GM23338 (cell line): Measurements from ENCODE around the gene BICDL2. TPM values are rescaled to one million over a fixed set of nuclear protein-coding genes. Genes with fewer than 3 reads are reported as not detected.

ENCODE experiments used
- ATAC-seq: fragments of 200-7000 bp; cut with Tn5 transposase; 3 replicates; pipeline ENCODE4 v1.9.1; 2020
- DNase-seq: peaks from one replicate; pipeline ENCODE4 v3.0.0-alpha.2; 2015; ENCODE audit warnings: low spot score
- H2AFZ ChIP-seq: fragments of 200-600 bp; sonication (generic); 2 replicates; pipeline ENCODE4 v1.8.0; 2016; ENCODE audit warnings: antibody characterized with exemption, mild to moderate bottlenecking, moderate library complexity
- H3F3A ChIP-seq: fragments of 200-600 bp; sonication (generic); replicated peaks from 2 replicates; pipeline ENCODE4 v1.8.0; 2017; ENCODE audit warnings: antibody characterized with exemption, mixed run types, low read depth
- H3K27ac ChIP-seq: fragments of 200-600 bp; sonication (generic); 2 replicates; pipeline ENCODE4 v1.6.1; 2016; ENCODE audit warnings: low read depth
- H3K27me3 ChIP-seq: fragments of 200-600 bp; sonication (generic); 2 replicates; pipeline ENCODE4 v1.8.0; 2016; ENCODE audit warnings: mild to moderate bottlenecking, mixed run types, moderate library complexity; ENCODE audit not compliant: insufficient read depth
- H3K36me3 ChIP-seq: fragments of 200-600 bp; sonication (generic); 2 replicates; pipeline ENCODE4 v1.8.0; 2016; ENCODE audit warnings: mild to moderate bottlenecking; ENCODE audit not compliant: insufficient read depth
- H3K4me1 ChIP-seq: fragments of 200-600 bp; sonication (generic); 2 replicates; pipeline ENCODE4 v1.8.0; 2016; ENCODE audit warnings: mild to moderate bottlenecking, moderate library complexity; ENCODE audit not compliant: insufficient read depth
- H3K4me2 ChIP-seq: fragments of 200-600 bp; sonication (generic); 2 replicates; pipeline ENCODE4 v1.7.1; 2017; ENCODE audit warnings: mixed run types
- H3K4me3 ChIP-seq: fragments of 200-600 bp; sonication (generic); 2 replicates; pipeline ENCODE4 v1.6.1; 2016; ENCODE audit warnings: mixed run types
- H3K79me2 ChIP-seq: fragments of 200-600 bp; sonication (generic); replicated peaks from 2 replicates; pipeline ENCODE4 v1.8.0; 2017; ENCODE audit warnings: mild to moderate bottlenecking; ENCODE audit not compliant: insufficient read depth
- H3K9me2 ChIP-seq: fragments of 200-600 bp; sonication (generic); 2 replicates; pipeline ENCODE4 v1.8.0; 2017; ENCODE audit not compliant: insufficient read depth
- H4K20me1 ChIP-seq: fragments of 200-600 bp; sonication (generic); replicated peaks from 2 replicates; pipeline ENCODE4 v1.8.0; 2017; ENCODE audit warnings: mild to moderate bottlenecking; ENCODE audit not compliant: insufficient read depth
- H3K27ac Mint-ChIP-seq: 2 replicates; pipeline ENCODE4 v1.8.0; 2020; ENCODE audit warnings: inconsistent platforms, mild to moderate bottlenecking, moderate library complexity, mixed read lengths
- H3K27me3 Mint-ChIP-seq: 3 replicates; pipeline ENCODE4 v1.8.0; 2022; ENCODE audit warnings: low read depth, mild to moderate bottlenecking, moderate library complexity, mixed read lengths, inconsistent platforms; ENCODE audit not compliant: insufficient read depth, poor library complexity
- H3K36me3 Mint-ChIP-seq: 3 replicates; pipeline ENCODE4 v1.8.0; 2021; ENCODE audit warnings: low read depth, mild to moderate bottlenecking, inconsistent platforms, moderate library complexity, mixed read lengths
- H3K4me1 Mint-ChIP-seq: 3 replicates; pipeline ENCODE4 v1.8.0; 2020; ENCODE audit warnings: mild to moderate bottlenecking, inconsistent platforms, mixed read lengths
- H3K4me3 Mint-ChIP-seq: 3 replicates; pipeline ENCODE4 v1.8.0; 2021; ENCODE audit warnings: moderate library complexity, mild to moderate bottlenecking, inconsistent platforms, mixed read lengths
- H3K9me3 Mint-ChIP-seq: 3 replicates; pipeline ENCODE4 v1.8.0; 2020; ENCODE audit warnings: moderate library complexity, mild to moderate bottlenecking, inconsistent platforms, mixed read lengths
- CREB1 ChIP-seq: fragments of 250-450 bp; sonication (Bioruptor Pico); IDR thresholded peaks from 2 replicates; pipeline ENCODE4 v1.5.0; 2020; ENCODE audit warnings: low read depth, mild to moderate bottlenecking, moderate library complexity
- ETS1 ChIP-seq: IDR thresholded peaks from 2 replicates; pipeline ENCODE4 v1.6.1; 2016; ENCODE audit warnings: antibody characterized with exemption
- EZH2 ChIP-seq: fragments of 200-600 bp; sonication (generic); IDR thresholded peaks from one replicate; pipeline ENCODE4 v1.8.0; 2017; ENCODE audit warnings: antibody characterized with exemption, mild to moderate bottlenecking, low read depth; ENCODE audit not compliant: unreplicated experiment
- EZH2phosphoT487 ChIP-seq: fragments of 200-600 bp; sonication (generic); IDR thresholded peaks from one replicate; pipeline ENCODE4 v1.8.1; 2018; ENCODE audit warnings: antibody characterized with exemption; ENCODE audit not compliant: unreplicated experiment
- JUNB ChIP-seq: IDR thresholded peaks from one replicate; pipeline ENCODE4 v1.6.1; 2016; ENCODE audit warnings: antibody characterized with exemption; ENCODE audit not compliant: unreplicated experiment
- NANOG ChIP-seq: IDR thresholded peaks from 2 replicates; pipeline ENCODE4 v1.6.1; 2016; ENCODE audit warnings: antibody characterized with exemption, borderline replicate concordance
- POLR2AphosphoS5 ChIP-seq: IDR thresholded peaks from 2 replicates; pipeline ENCODE4 v1.6.1; 2016; ENCODE audit warnings: antibody characterized with exemption, low read depth
- STAT1 ChIP-seq: IDR thresholded peaks from one replicate; pipeline ENCODE4 v1.6.1; 2016; ENCODE audit warnings: antibody characterized with exemption; ENCODE audit not compliant: unreplicated experiment
- ZNF114 ChIP-seq: fragments of 250-450 bp; sonication (Bioruptor Pico); IDR thresholded peaks from 2 replicates; pipeline ENCODE4 v1.5.0; 2020; ENCODE audit warnings: mild to moderate bottlenecking, moderate library complexity
- ZNF331 ChIP-seq: fragments of 250-450 bp; sonication (Bioruptor Pico); IDR thresholded peaks from 2 replicates; pipeline ENCODE4 v1.5.0; 2020; ENCODE audit warnings: low read depth, mild to moderate bottlenecking, moderate library complexity
- polyA plus RNA-seq: library from polyadenylated mRNA; unstranded; fragments of >200 nt; fragmentation: Nextera tagmentation; extraction: Ambion mirVana; gene quantifications from 2 replicates; pipeline ENCODE4 v1.2.1, GENCODE V29; 2016
- total RNA-seq: library from RNA; depleted of rRNA; stranded (reverse); fragments of >200 nt; shearing (Covaris generic); gene quantifications from 2 replicates; pipeline ENCODE4 v1.2.3, GENCODE V29; 2014
- TF ChIP-seq, protein P1 (sequence below): fragments of 250-450 bp; sonication (Bioruptor Pico); IDR thresholded peaks from 2 replicates; pipeline ENCODE4 v1.5.0; 2020; ENCODE audit warnings: mild to moderate bottlenecking, moderate library complexity
- TF ChIP-seq, protein P2 (sequence below): IDR thresholded peaks from one replicate; pipeline ENCODE4 v1.6.1; 2018; ENCODE audit warnings: antibody characterized with exemption; ENCODE audit not compliant: unreplicated experiment
- TF ChIP-seq, protein P3 (sequence below), 2 experiments: fragments of 200-600 bp in 1 of 2; sonication (generic) in 1 of 2; conservative IDR thresholded peaks; 2 replicates each; pipeline versions ENCODE4 v1.5.1 to v1.6.1; 2016 to 2017; ENCODE audit warnings: antibody characterized with exemption in 2 of 2, low read depth in 2 of 2, mild to moderate bottlenecking in 2 of 2, moderate library complexity in 1 of 2

Gene BICDL2
- total and polyA plus RNA-seq, 2 experiments from 2014 or later = 12.7 to 18.4 TPM

GRCh38 chr16:3017344-3017743 lies 19.4 kb downstream of the BICDL2 start:
- Histone ChIP-seq H3K9me2 (no peaks in the 10 kb centered on the region), H3K79me2 (peaks cover 34% of the 10 kb centered on the region), H3K4me3 (peak overlapping the region; percentile 99), H3K36me3 (no peaks in the 10 kb centered on the region), H3K4me2 (peak overlapping the region; percentile 99), H2AFZ (no peak overlapping the region), H4K20me1 (peaks cover 30% of the 10 kb centered on the region), H3F3A (peaks cover 58% of the 10 kb centered on the region), H3K27me3 (no peaks in the 10 kb centered on the region; the same call in 1 of the 2 replicates), H3K27ac (peak overlapping the region; percentile 99), H3K4me1 (peaks cover 59% of the 10 kb centered on the region)
- DNase-seq (peak; percentile 33), ATAC-seq (no peak; the same call in 2 of the 3 replicates)
- Mint-ChIP-seq H3K36me3 (peaks cover 44% of the 10 kb centered on the region), H3K9me3 (peaks cover 7% of the 10 kb centered on the region; the same call in 2 of the 3 replicates), H3K4me1 (peaks cover 55% of the 10 kb centered on the region), H3K4me3 (peak overlapping the region; percentile 95), H3K27ac (peak overlapping the region; percentile 92), H3K27me3 (peaks cover 51% of the 10 kb centered on the region)
- TF ChIP-seq JUNB (no peak), EZH2 (no peak), POLR2AphosphoS5 (no peak), NANOG (no peak), ZNF331 (no peak), ZNF114 (CRISPR knock-in tag) (no peak), STAT1 (no peak), CREB1 (CRISPR knock-in tag) (no peak), ETS1 (no peak), EZH2phosphoT487 (no peak)
- TF ChIP-seq, protein P1, sequence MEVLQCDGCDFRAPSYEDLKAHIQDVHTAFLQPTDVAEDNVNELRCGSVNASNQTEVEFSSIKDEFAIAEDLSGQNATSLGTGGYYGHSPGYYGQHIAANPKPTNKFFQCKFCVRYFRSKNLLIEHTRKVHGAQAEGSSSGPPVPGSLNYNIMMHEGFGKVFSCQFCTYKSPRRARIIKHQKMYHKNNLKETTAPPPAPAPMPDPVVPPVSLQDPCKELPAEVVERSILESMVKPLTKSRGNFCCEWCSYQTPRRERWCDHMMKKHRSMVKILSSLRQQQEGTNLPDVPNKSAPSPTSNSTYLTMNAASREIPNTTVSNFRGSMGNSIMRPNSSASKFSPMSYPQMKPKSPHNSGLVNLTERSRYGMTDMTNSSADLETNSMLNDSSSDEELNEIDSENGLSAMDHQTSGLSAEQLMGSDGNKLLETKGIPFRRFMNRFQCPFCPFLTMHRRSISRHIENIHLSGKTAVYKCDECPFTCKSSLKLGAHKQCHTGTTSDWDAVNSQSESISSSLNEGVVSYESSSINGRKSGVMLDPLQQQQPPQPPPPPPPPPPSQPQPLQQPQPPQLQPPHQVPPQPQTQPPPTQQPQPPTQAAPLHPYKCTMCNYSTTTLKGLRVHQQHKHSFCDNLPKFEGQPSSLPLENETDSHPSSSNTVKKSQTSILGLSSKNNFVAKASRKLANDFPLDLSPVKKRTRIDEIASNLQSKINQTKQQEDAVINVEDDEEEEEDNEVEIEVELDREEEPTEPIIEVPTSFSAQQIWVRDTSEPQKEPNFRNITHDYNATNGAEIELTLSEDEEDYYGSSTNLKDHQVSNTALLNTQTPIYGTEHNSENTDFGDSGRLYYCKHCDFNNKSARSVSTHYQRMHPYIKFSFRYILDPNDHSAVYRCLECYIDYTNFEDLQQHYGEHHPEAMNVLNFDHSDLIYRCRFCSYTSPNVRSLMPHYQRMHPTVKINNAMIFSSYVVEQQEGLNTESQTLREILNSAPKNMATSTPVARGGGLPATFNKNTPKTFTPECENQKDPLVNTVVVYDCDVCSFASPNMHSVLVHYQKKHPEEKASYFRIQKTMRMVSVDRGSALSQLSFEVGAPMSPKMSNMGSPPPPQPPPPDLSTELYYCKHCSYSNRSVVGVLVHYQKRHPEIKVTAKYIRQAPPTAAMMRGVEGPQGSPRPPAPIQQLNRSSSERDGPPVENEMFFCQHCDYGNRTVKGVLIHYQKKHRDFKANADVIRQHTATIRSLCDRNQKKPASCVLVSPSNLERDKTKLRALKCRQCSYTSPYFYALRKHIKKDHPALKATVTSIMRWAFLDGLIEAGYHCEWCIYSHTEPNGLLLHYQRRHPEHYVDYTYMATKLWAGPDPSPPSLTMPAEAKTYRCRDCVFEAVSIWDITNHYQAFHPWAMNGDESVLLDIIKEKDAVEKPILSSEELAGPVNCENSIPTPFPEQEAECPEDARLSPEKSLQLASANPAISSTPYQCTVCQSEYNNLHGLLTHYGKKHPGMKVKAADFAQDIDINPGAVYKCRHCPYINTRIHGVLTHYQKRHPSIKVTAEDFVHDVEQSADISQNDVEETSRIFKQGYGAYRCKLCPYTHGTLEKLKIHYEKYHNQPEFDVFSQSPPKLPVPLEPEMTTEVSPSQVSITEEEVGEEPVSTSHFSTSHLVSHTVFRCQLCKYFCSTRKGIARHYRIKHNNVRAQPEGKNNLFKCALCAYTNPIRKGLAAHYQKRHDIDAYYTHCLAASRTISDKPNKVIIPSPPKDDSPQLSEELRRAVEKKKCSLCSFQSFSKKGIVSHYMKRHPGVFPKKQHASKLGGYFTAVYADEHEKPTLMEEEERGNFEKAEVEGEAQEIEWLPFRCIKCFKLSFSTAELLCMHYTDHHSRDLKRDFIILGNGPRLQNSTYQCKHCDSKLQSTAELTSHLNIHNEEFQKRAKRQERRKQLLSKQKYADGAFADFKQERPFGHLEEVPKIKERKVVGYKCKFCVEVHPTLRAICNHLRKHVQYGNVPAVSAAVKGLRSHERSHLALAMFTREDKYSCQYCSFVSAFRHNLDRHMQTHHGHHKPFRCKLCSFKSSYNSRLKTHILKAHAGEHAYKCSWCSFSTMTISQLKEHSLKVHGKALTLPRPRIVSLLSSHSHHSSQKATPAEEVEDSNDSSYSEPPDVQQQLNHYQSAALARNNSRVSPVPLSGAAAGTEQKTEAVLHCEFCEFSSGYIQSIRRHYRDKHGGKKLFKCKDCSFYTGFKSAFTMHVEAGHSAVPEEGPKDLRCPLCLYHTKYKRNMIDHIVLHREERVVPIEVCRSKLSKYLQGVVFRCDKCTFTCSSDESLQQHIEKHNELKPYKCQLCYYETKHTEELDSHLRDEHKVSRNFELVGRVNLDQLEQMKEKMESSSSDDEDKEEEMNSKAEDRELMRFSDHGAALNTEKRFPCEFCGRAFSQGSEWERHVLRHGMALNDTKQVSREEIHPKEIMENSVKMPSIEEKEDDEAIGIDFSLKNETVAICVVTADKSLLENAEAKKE (CRISPR knock-in tag) = no peak
- TF ChIP-seq, protein P2, sequence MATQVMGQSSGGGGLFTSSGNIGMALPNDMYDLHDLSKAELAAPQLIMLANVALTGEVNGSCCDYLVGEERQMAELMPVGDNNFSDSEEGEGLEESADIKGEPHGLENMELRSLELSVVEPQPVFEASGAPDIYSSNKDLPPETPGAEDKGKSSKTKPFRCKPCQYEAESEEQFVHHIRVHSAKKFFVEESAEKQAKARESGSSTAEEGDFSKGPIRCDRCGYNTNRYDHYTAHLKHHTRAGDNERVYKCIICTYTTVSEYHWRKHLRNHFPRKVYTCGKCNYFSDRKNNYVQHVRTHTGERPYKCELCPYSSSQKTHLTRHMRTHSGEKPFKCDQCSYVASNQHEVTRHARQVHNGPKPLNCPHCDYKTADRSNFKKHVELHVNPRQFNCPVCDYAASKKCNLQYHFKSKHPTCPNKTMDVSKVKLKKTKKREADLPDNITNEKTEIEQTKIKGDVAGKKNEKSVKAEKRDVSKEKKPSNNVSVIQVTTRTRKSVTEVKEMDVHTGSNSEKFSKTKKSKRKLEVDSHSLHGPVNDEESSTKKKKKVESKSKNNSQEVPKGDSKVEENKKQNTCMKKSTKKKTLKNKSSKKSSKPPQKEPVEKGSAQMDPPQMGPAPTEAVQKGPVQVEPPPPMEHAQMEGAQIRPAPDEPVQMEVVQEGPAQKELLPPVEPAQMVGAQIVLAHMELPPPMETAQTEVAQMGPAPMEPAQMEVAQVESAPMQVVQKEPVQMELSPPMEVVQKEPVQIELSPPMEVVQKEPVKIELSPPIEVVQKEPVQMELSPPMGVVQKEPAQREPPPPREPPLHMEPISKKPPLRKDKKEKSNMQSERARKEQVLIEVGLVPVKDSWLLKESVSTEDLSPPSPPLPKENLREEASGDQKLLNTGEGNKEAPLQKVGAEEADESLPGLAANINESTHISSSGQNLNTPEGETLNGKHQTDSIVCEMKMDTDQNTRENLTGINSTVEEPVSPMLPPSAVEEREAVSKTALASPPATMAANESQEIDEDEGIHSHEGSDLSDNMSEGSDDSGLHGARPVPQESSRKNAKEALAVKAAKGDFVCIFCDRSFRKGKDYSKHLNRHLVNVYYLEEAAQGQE = no peak
- TF ChIP-seq, protein P3, sequence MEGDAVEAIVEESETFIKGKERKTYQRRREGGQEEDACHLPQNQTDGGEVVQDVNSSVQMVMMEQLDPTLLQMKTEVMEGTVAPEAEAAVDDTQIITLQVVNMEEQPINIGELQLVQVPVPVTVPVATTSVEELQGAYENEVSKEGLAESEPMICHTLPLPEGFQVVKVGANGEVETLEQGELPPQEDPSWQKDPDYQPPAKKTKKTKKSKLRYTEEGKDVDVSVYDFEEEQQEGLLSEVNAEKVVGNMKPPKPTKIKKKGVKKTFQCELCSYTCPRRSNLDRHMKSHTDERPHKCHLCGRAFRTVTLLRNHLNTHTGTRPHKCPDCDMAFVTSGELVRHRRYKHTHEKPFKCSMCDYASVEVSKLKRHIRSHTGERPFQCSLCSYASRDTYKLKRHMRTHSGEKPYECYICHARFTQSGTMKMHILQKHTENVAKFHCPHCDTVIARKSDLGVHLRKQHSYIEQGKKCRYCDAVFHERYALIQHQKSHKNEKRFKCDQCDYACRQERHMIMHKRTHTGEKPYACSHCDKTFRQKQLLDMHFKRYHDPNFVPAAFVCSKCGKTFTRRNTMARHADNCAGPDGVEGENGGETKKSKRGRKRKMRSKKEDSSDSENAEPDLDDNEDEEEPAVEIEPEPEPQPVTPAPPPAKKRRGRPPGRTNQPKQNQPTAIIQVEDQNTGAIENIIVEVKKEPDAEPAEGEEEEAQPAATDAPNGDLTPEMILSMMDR (conservative IDR thresholded peaks at IDR 0.05; ENCODE audit: low read depth in 2 of 2) = no peak
